NCI-H446 (cell line): ENCODE results near the gene SCFD2.
A peak's percentile ranks its signal among the peaks of the same experiment; 100 is the strongest.
"Not testable (repeated sequence)": the region's sequence is repeated elsewhere in the genome, so short reads cannot be mapped to it uniquely, and the experiment has no call there.

Experiments
- DNase-seq, 2 experiments: peaks; one replicate each; lab custom pipeline; 2025; lab: John Stamatoyannopoulos, UW

SCFD2 gene

GRCh38 chr4:53365486-53366300, at the start of gene SCFD2:
TSS of gene SCFD2 (minus strand) at chr4:53366061.
- DNase-seq, result peak; percentile 96 to 97

GRCh38 chr4:53409479-53409878, 43.6 kb upstream of the SCFD2 start:
- DNase-seq, result not testable (repeated sequence)

DNA sequence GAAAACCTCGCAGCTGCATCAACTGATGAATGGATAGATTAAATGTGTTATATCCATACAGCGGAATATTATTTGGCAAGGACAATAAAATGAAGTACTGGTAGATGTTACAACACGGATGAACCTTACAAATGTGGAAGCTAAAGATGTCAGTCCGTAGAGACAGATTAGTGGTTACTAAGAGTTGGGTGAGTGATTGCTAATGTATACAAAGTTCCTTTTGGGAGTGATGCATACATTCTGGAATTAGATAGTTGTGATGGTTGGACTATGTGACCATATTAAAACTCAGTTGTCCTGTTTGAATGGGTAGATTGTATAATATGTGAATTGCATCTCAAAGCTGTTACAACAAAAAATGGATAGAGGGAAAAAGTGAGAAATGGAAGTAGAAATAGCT, 14.4 kb upstream of the SCFD2 start:
- no peak for DNase-seq

GRCh38 chr4:53378171-53378482, 12.3 kb upstream of the SCFD2 start:
- no peak for DNase-seq

GRCh38 chr4:53377319-53378170, 11.7 kb upstream of the SCFD2 start, which contains the start of gene FIP1L1:
TSS of gene FIP1L1 (plus strand) at chr4:53377641. CDS start at chr4:53377839, 198 bp downstream.
- peak; percentile 80 to 97 for DNase-seq

GRCh38 chr4:53376900-53377299, 11.0 kb upstream of the SCFD2 start:
- no peak for DNase-seq

- no peak for DNase-seq
These were observed 9.0 kb upstream of the SCFD2 start for GRCh38 chr4:53374777-53375258.

DNA sequence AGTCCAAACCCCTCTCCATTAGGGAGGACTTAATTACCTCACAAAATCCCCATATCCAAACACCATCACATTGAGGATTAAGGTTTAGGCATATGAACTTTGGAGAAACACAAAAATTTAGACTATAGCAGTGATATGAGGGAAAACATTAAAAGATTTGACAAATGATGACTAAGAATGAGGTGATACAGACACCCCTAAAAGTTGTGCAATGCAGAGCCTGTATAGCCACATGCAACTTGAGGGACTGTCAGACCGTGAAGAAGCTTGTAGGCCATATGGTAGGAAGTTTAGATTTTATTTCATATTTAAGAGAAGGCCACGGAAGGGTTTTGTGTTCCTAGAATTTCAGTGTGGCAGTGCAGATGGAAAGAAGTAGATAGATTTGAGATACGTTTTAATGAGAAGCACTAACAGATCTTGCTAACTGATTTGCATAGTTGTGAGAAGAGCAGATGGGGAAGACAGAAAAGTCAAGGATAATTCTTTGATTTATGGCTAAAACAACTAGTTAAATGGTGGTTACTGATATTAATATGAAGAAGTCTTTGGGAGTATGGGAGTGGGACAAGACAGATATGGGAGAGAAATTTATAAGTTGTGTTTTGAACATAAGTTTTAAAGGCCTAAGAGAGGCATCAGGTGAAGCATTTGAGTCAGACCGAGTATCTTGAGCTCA, 6.1 kb upstream of the SCFD2 start:
- DNase-seq, result no peak

- no peak for DNase-seq
These were observed 5.2 kb upstream of the SCFD2 start for GRCh38 chr4:53371049-53371448.

- DNase-seq, result no peak
These were observed 1.9 kb upstream of the SCFD2 start for GRCh38 chr4:53367721-53368120.

DNA sequence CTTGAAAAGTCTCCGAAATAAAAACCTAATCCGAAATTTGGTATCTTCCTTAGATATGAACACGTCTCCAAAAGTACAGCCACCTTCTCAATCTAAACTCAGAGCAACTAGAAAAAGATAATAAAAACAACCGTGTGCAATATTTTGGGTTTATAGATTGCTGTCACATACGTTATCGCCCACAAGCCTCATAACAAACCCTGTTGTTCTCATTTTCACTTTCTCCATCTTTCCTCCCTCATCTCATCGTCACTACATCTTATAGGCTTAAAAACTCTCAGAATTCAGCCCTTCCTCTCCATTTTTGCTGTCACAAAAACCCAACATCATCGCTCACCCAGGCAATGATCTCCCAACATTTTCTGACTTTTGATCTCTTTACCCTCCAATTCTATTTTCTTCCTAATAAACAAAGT, 448 bp upstream of the SCFD2 start:
- no peak for DNase-seq

DNA sequence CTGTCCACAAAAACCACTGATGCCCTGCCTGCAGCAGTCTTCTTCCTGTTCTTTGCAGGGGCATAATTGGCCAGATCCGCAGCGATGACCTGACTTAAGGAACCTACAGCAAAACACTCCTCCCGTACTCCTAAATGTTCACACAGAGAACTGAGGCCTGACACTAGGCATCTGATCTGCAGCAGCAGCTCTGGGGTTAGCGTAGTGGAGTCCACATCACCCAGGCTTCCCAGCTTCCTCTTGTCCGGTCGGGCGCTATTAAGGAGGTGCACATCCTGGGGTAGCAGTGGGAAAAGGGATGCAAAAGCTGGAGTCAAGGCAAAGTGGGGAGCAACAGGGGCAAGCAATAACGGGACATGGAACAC, 758 bp downstream of the SCFD2 start:
- DNase-seq, result no peak

DNA sequence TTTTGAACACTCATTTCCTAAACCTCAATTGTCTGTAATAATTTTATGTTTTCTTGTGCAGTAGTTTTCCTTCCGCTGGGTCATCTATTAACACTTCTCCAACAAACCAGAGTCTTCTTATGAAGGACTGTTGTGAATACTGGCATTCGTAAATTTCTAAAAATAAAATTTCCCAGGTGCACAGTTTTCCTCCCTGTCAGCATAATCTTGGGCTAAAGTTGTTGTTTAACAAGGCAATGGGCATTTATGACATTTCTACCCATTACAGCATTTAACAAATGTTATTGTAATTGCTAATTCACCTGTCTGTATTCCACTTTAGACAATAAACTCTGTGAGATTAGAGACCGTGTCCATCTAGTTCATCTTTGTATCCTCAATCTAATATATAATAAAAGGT, 1.2 kb downstream of the SCFD2 start:
- DNase-seq, result no peak

GRCh38 chr4:53362093-53362492, 3.8 kb downstream of the SCFD2 start:
- DNase-seq, result no peak

GRCh38 chr4:53361451-53361850, 4.4 kb downstream of the SCFD2 start:
- no peak for DNase-seq

GRCh38 chr4:53355930-53356521, 9.8 kb downstream of the SCFD2 start:
- DNase-seq, result no peak

- no peak for DNase-seq
These were observed 11.7 kb downstream of the SCFD2 start for GRCh38 chr4:53354012-53354722.

- no peak for DNase-seq
These were observed 16.8 kb downstream of the SCFD2 start for GRCh38 chr4:53349091-53349491.

DNA sequence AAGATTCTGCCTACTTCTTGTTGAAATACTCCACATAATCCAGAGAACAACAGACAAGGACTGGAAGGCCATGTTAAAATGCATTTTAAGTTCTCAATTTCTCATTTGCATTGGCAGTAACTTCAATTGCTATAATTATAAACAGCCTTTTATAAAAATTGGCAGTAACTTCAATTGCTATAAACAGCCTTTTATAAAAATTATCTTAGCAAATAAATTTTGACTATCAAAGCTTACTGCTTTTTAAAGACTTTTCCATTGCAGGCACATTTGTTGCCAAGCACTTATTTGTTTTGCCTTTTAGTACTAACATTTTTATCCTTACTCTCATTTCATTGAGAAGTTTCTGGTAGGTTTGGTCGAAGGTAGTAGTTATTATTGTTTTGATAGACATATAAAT, 17.8 kb downstream of the SCFD2 start:
- DNase-seq, result no peak

- peak; percentile 66 to 87 for DNase-seq
These were observed 18.7 kb downstream of the SCFD2 start for GRCh38 chr4:53346920-53347852.
